Activated naive CD8-positive, alpha-beta T cell (primary cell): ENCODE measurements around the gene CLTB.
A peak's percentile ranks its signal among the peaks of the same experiment; 100 is the strongest.
"Not testable (repeated sequence)": the region's sequence is repeated elsewhere in the genome, so short reads cannot be mapped to it uniquely, and the experiment has no call there.

Source experiments
- H3K27ac Mint-ChIP-seq: one replicate; pipeline ENCODE4 v1.8.0; 2021; ENCODE audit warnings: mixed read lengths
- H3K27me3 Mint-ChIP-seq: one replicate; pipeline ENCODE4 v1.8.0; 2021; ENCODE audit warnings: mixed read lengths
- H3K36me3 Mint-ChIP-seq: one replicate; pipeline ENCODE4 v1.8.0; 2021; ENCODE audit warnings: mixed read lengths
- H3K4me1 Mint-ChIP-seq: one replicate; pipeline ENCODE4 v1.8.0; 2021; ENCODE audit warnings: low read depth, mixed read lengths
- H3K4me3 Mint-ChIP-seq: one replicate; pipeline ENCODE4 v1.8.0; 2021; ENCODE audit warnings: mild to moderate bottlenecking, mixed read lengths
- H3K9me3 Mint-ChIP-seq: one replicate; pipeline ENCODE4 v1.8.0; 2021; ENCODE audit warnings: low read depth, mixed read lengths

The CLTB gene

GRCh38 chr5:176414704-176415103, 1.6 kb downstream of the CLTB start:
- H3K27me3 Mint-ChIP-seq = no peaks in the 10 kb centered on the region
- H3K27ac Mint-ChIP-seq = peak overlapping the region; percentile 54
- H3K36me3 Mint-ChIP-seq = peaks cover 6% of the 10 kb centered on the region
- no peaks in the 10 kb centered on the region for H3K9me3 Mint-ChIP-seq
- H3K4me1 Mint-ChIP-seq = peaks cover 45% of the 10 kb centered on the region
- peak overlapping the region; percentile 88 for H3K4me3 Mint-ChIP-seq

- H3K36me3 Mint-ChIP-seq = peaks cover 7% of the 10 kb centered on the region
- peaks cover 45% of the 10 kb centered on the region for H3K4me1 Mint-ChIP-seq
- no peaks in the 10 kb centered on the region for H3K9me3 Mint-ChIP-seq
- H3K27ac Mint-ChIP-seq = peak overlapping the region; percentile 28
- H3K4me3 Mint-ChIP-seq = no peak overlapping the region
- H3K27me3 Mint-ChIP-seq = no peaks in the 10 kb centered on the region
These were observed 2.6 kb downstream of the CLTB start for GRCh38 chr5:176413709-176414191.

GRCh38 chr5:176413255-176413565, 3.1 kb downstream of the CLTB start:
- peaks cover 7% of the 10 kb centered on the region for H3K36me3 Mint-ChIP-seq
- no peaks in the 10 kb centered on the region for H3K27me3 Mint-ChIP-seq
- H3K4me3 Mint-ChIP-seq = no peak overlapping the region
- no peaks in the 10 kb centered on the region for H3K9me3 Mint-ChIP-seq
- H3K4me1 Mint-ChIP-seq = peaks cover 45% of the 10 kb centered on the region
- H3K27ac Mint-ChIP-seq = no peak overlapping the region

GRCh38 chr5:176412517-176413254, 3.7 kb downstream of the CLTB start:
- Mint-ChIP-seq H3K4me3 (no peak overlapping the region), H3K4me1 (peaks cover 45% of the 10 kb centered on the region), H3K9me3 (no peaks in the 10 kb centered on the region), H3K27ac (no peak overlapping the region), H3K36me3 (peaks cover 7% of the 10 kb centered on the region), H3K27me3 (no peaks in the 10 kb centered on the region)

GRCh38 chr5:176410486-176411180, 5.7 kb downstream of the CLTB start:
- Mint-ChIP-seq H3K36me3 (peaks cover 7% of the 10 kb centered on the region), H3K27ac (no peak overlapping the region), H3K9me3 (no peaks in the 10 kb centered on the region), H3K4me1 (peaks cover 38% of the 10 kb centered on the region), H3K27me3 (no peaks in the 10 kb centered on the region), H3K4me3 (no peak overlapping the region)

GRCh38 chr5:176409765-176410164, 6.6 kb downstream of the CLTB start:
- Mint-ChIP-seq H3K36me3 (peaks cover 7% of the 10 kb centered on the region), H3K4me3 (no peak overlapping the region), H3K4me1 (peaks cover 30% of the 10 kb centered on the region), H3K27ac (no peak overlapping the region), H3K27me3 (no peaks in the 10 kb centered on the region), H3K9me3 (no peaks in the 10 kb centered on the region)

- no peaks in the 10 kb centered on the region for H3K27me3 Mint-ChIP-seq
- no peak overlapping the region for H3K27ac Mint-ChIP-seq
- H3K36me3 Mint-ChIP-seq = peaks cover 7% of the 10 kb centered on the region
- H3K4me1 Mint-ChIP-seq = peaks cover 18% of the 10 kb centered on the region
- no peak overlapping the region for H3K4me3 Mint-ChIP-seq
- H3K9me3 Mint-ChIP-seq = no peaks in the 10 kb centered on the region
These were observed 7.7 kb downstream of the CLTB start for GRCh38 chr5:176408590-176408989.

- not testable (repeated sequence) for H3K9me3 Mint-ChIP-seq, H3K27me3 Mint-ChIP-seq, H3K4me3 Mint-ChIP-seq, H3K27ac Mint-ChIP-seq, H3K36me3 Mint-ChIP-seq
- H3K4me1 Mint-ChIP-seq = peaks cover 18% of the 10 kb centered on the region
These were observed 8.1 kb downstream of the CLTB start for GRCh38 chr5:176408252-176408573.

GRCh38 chr5:176407456-176408251, 8.7 kb downstream of the CLTB start:
- H3K36me3 Mint-ChIP-seq = peaks cover 7% of the 10 kb centered on the region
- no peak overlapping the region for H3K4me3 Mint-ChIP-seq
- H3K27ac Mint-ChIP-seq = no peak overlapping the region
- H3K4me1 Mint-ChIP-seq = peaks cover 15% of the 10 kb centered on the region
- no peaks in the 10 kb centered on the region for H3K9me3 Mint-ChIP-seq
- no peaks in the 10 kb centered on the region for H3K27me3 Mint-ChIP-seq

- Mint-ChIP-seq H3K4me3 (no peak overlapping the region), H3K9me3 (no peaks in the 10 kb centered on the region), H3K36me3 (peaks cover 12% of the 10 kb centered on the region)
These were observed 9.8 kb downstream of the CLTB start for GRCh38 chr5:176406436-176407052.

GRCh38 chr5:176405656-176406435, 10.5 kb downstream of the CLTB start:
- Mint-ChIP-seq H3K27me3 (no peaks in the 10 kb centered on the region), H3K4me3 (no peak overlapping the region), H3K9me3 (no peaks in the 10 kb centered on the region), H3K4me1 (peaks cover 5% of the 10 kb centered on the region), H3K27ac (no peak overlapping the region), H3K36me3 (peaks cover 12% of the 10 kb centered on the region)

More at GRCh38 chr5:176406436-176407052, 9.8 kb downstream of the CLTB start:
- peaks cover 11% of the 10 kb centered on the region for H3K4me1 Mint-ChIP-seq
- no peak overlapping the region for H3K27ac Mint-ChIP-seq
- no peaks in the 10 kb centered on the region for H3K27me3 Mint-ChIP-seq

GRCh38 chr5:176401281-176402205, 14.8 kb downstream of the CLTB start:
- Mint-ChIP-seq H3K4me1 (no peaks in the 10 kb centered on the region), H3K27ac (no peak overlapping the region), H3K36me3 (peaks cover 5% of the 10 kb centered on the region), H3K27me3 (no peaks in the 10 kb centered on the region), H3K9me3 (no peaks in the 10 kb centered on the region), H3K4me3 (no peak overlapping the region)

GRCh38 chr5:176400382-176401156, 15.8 kb downstream of the CLTB start:
- H3K9me3 Mint-ChIP-seq = no peaks in the 10 kb centered on the region
- H3K27ac Mint-ChIP-seq = no peak overlapping the region
- no peaks in the 10 kb centered on the region for H3K27me3 Mint-ChIP-seq
- H3K36me3 Mint-ChIP-seq = peaks cover 5% of the 10 kb centered on the region
- no peak overlapping the region for H3K4me3 Mint-ChIP-seq
- no peaks in the 10 kb centered on the region for H3K4me1 Mint-ChIP-seq
